ENCODE data around the gene SMIM36. TPM values are rescaled to one million over a fixed set of nuclear protein-coding genes. Genes with fewer than 3 reads are reported as not detected.

The SMIM36 gene
- total and polyA plus RNA-seq, 9 donors = not detected

GRCh38 chr17:55443904-55444303 is 67.3 kb downstream of the SMIM36 start:
- Histone ChIP-seq H3K36me3 (no peaks in the 10 kb centered on the region), H3K27me3 (no peaks in the 10 kb centered on the region), H3K4me3 (no peak overlapping the region), H3K4me1 (ENCODE audit: insufficient read depth) (no peaks in the 10 kb centered on the region), H3K27ac (no peak overlapping the region), H3K9me3 (no peaks in the 10 kb centered on the region)
- WGBS, 3 donors = 88 to 96% (median 92%) methylated on average over 10 of the region's 10 CpGs
- DNase-seq = no peak
- intact Hi-C loops (cut with DNase I) = no loop called here
- no peak for TF ChIP-seq CTCF (IDR thresholded peaks at IDR 0.05)
- no peak for TF ChIP-seq EP300 (IDR thresholded peaks at IDR 0.05)
- no peak for TF ChIP-seq POLR2A (IDR thresholded peaks at IDR 0.05)

GRCh38 chr17:55442953-55443683 is 68.1 kb downstream of the SMIM36 start:
- no peak for DNase-seq
- Histone ChIP-seq H3K4me1 (ENCODE audit: insufficient read depth) (no peaks in the 10 kb centered on the region), H3K4me3 (no peak overlapping the region), H3K36me3 (no peaks in the 10 kb centered on the region), H3K27me3 (no peaks in the 10 kb centered on the region), H3K27ac (no peak overlapping the region), H3K9me3 (no peaks in the 10 kb centered on the region)
- no peak for TF ChIP-seq POLR2A (IDR thresholded peaks at IDR 0.05)
- no peak for TF ChIP-seq EP300 (IDR thresholded peaks at IDR 0.05)
- TF ChIP-seq CTCF (IDR thresholded peaks at IDR 0.05) = no peak
- intact Hi-C loops (cut with DNase I) = no loop called here
- WGBS, 3 donors = 65 to 74% (median 70%) methylated on average over 6 of the region's 6 CpGs

GRCh38 chr17:55442462-55442861 is 68.8 kb downstream of the SMIM36 start:
- TF ChIP-seq EP300 (IDR thresholded peaks at IDR 0.05) = no peak
- no peak for TF ChIP-seq POLR2A (IDR thresholded peaks at IDR 0.05)
- no peak for TF ChIP-seq CTCF (IDR thresholded peaks at IDR 0.05)
- Histone ChIP-seq H3K4me3 (no peak overlapping the region), H3K4me1 (ENCODE audit: insufficient read depth) (no peaks in the 10 kb centered on the region), H3K36me3 (no peaks in the 10 kb centered on the region), H3K27ac (no peak overlapping the region), H3K9me3 (no peaks in the 10 kb centered on the region), H3K27me3 (no peaks in the 10 kb centered on the region)
- 60 to 80% (median 68%) methylated on average over 5 of the region's 5 CpGs for WGBS, 3 donors
- intact Hi-C loops (cut with DNase I) = no loop called here
- DNase-seq = no peak

GRCh38 chr17:55441544-55441943 is 69.7 kb downstream of the SMIM36 start:
- Histone ChIP-seq H3K9me3 (no peaks in the 10 kb centered on the region), H3K27ac (no peak overlapping the region), H3K36me3 (no peaks in the 10 kb centered on the region), H3K4me1 (ENCODE audit: insufficient read depth) (no peaks in the 10 kb centered on the region), H3K4me3 (no peak overlapping the region), H3K27me3 (no peaks in the 10 kb centered on the region)
- no peak for DNase-seq
- intact Hi-C loops (cut with DNase I) = no loop called here
- TF ChIP-seq CTCF (IDR thresholded peaks at IDR 0.05) (no peak), POLR2A (IDR thresholded peaks at IDR 0.05) (no peak), EP300 (IDR thresholded peaks at IDR 0.05) (no peak)
- WGBS, 3 donors = 10 to 29% (median 20%) methylated on average over 2 of the region's 2 CpGs
